SK-N-SH (cell line): ENCODE results near the gene MAGI2. TPM values are rescaled to one million over a fixed set of nuclear protein-coding genes. Genes with fewer than 3 reads are reported as not detected.

Experiments
- CTCF ChIA-PET: fragments of 300-600, 350-600 bp; formaldehyde crosslinking; extraction: SDS; loops from one replicate; lab custom pipeline; 2021; lab: Yijun Ruan, JAX
- POLR2A ChIA-PET: fragments of 350-600 bp; sonication (Branson Sonifier 250); formaldehyde crosslinking; extraction: SDS; loops from one replicate; lab custom pipeline; 2020; ENCODE audit warnings: antibody characterized with exemption, inconsistent platforms; lab: Yijun Ruan, JAX
- DNase-seq: peaks from one replicate; pipeline ENCODE4 v3.0.0; 2012
- H2AFZ ChIP-seq: fragments of 200-600 bp; sonication (generic); 2 replicates; pipeline ENCODE4 v1.8.1; 2016; ENCODE audit warnings: antibody characterized with exemption, mild to moderate bottlenecking, low read depth
- H3F3A ChIP-seq: fragments of 200-600 bp; sonication (generic); replicated peaks from 2 replicates; pipeline ENCODE3; 2016; ENCODE audit warnings: antibody characterized with exemption, mild to moderate bottlenecking; ENCODE audit not compliant: insufficient read depth
- H3K27ac ChIP-seq, 2 experiments: fragments of 200-500 bp in 1 of 2; fragments of 200-600 bp in 1 of 2; sonication (Bioruptor generic) in 1 of 2; sonication (generic), shearing (Covaris generic) in 1 of 2; 2 replicates each; pipeline versions ENCODE4 v1.5.1 to v1.6.1; 2014 to 2016; ENCODE audit warnings: low read depth in 2 of 2, inconsistent platforms in 1 of 2, low read length in 1 of 2, mild to moderate bottlenecking in 1 of 2, mixed read lengths in 1 of 2
- H3K27me3 ChIP-seq: fragments of 200-600 bp; sonication (generic), shearing (Covaris generic); 2 replicates; pipeline ENCODE4 v1.6.1; 2016; ENCODE audit warnings: mixed run types; ENCODE audit not compliant: insufficient read depth
- H3K36me3 ChIP-seq, 2 experiments: fragments of 200-500 bp in 1 of 2; fragments of 200-600 bp in 1 of 2; sonication (Bioruptor generic) in 1 of 2; sonication (generic) in 1 of 2; replicated peaks in 1 of 2; 2 replicates each; pipeline versions ENCODE3 to v1.5.1; 2014 to 2016; ENCODE audit warnings: low read length in 1 of 2, mild to moderate bottlenecking in 1 of 2; ENCODE audit not compliant: insufficient read depth in 2 of 2, control insufficient read depth in 1 of 2
- H3K4me1 ChIP-seq, 2 experiments: fragments of 200-500 bp in 1 of 2; fragments of 200-600 bp in 1 of 2; sonication (Bioruptor generic) in 1 of 2; sonication (generic), shearing (Covaris generic) in 1 of 2; 2 replicates each; pipeline versions ENCODE4 v1.5.1 to v1.6.1; 2014 to 2016; ENCODE audit warnings: low read depth in 1 of 2, low read length in 1 of 2, mixed run types in 1 of 2; ENCODE audit not compliant: insufficient read depth in 2 of 2, control insufficient read depth in 1 of 2
- H3K4me2 ChIP-seq: fragments of 200-600 bp; sonication (generic), shearing (Covaris generic); 2 replicates; pipeline ENCODE4 v1.6.1; 2017; ENCODE audit warnings: mixed run types
- H3K4me3 ChIP-seq, 2 experiments: fragments of 200-500 bp in 1 of 2; fragments of 200-600 bp in 1 of 2; sonication (Bioruptor generic) in 1 of 2; sonication (generic), shearing (Covaris generic) in 1 of 2; 2 replicates each; pipeline versions ENCODE4 v1.5.1 to v1.8.1; 2014 to 2016; ENCODE audit warnings: low read depth in 2 of 2, inconsistent platforms in 1 of 2, low read length in 1 of 2, mild to moderate bottlenecking in 1 of 2, mixed read lengths in 1 of 2, moderate library complexity in 1 of 2
- H3K79me2 ChIP-seq: fragments of 200-600 bp; sonication (generic); 2 replicates; pipeline ENCODE4 v1.8.1; 2017; ENCODE audit warnings: mild to moderate bottlenecking; ENCODE audit not compliant: insufficient read depth
- H3K9ac ChIP-seq: fragments of 200-600 bp; sonication (generic); 2 replicates; pipeline ENCODE4 v1.6.1; 2017; ENCODE audit warnings: mixed run types
- H3K9me2 ChIP-seq: fragments of 200-600 bp; sonication (generic); 2 replicates; pipeline ENCODE4 v1.6.1; 2017; ENCODE audit warnings: mixed run types
- H3K9me3 ChIP-seq: fragments of 200-600 bp; sonication (generic); 2 replicates; pipeline ENCODE4 v1.6.1; 2017; ENCODE audit warnings: mixed run types, mild to moderate bottlenecking, moderate library complexity
- H4K20me1 ChIP-seq: fragments of 200-600 bp; sonication (generic); 2 replicates; pipeline ENCODE4 v1.6.1; 2017; ENCODE audit warnings: mild to moderate bottlenecking, mixed run types; ENCODE audit not compliant: insufficient read depth
- CHD2 ChIP-seq: fragments of 150-350 bp; IDR thresholded peaks from 2 replicates; pipeline ENCODE4 v1.6.1; 2018; ENCODE audit warnings: low read length; ENCODE audit not compliant: partially characterized antibody
- ELF1 ChIP-seq: IDR thresholded peaks from 2 replicates; pipeline ENCODE4 v1.4.0; 2012
- FOXJ3 ChIP-seq: sonication (generic); formaldehyde crosslinking; IDR thresholded peaks from 2 replicates; pipeline ENCODE4 v1.5.1; 2020; ENCODE audit warnings: mild to moderate bottlenecking, missing genetic modification reagents
- FOXM1 ChIP-seq: IDR thresholded peaks from 2 replicates; pipeline ENCODE4 v1.4.0; 2012; ENCODE audit warnings: low read depth, mild to moderate bottlenecking
- GABPA ChIP-seq: IDR thresholded peaks from 2 replicates; pipeline ENCODE4 v1.4.0; 2012; ENCODE audit warnings: low read depth, mild to moderate bottlenecking
- GATA2 ChIP-seq: sonication (generic); formaldehyde crosslinking; IDR thresholded peaks from 2 replicates; pipeline ENCODE4 v1.5.0; 2020; ENCODE audit warnings: mild to moderate bottlenecking, missing genetic modification reagents
- MAX ChIP-seq: IDR thresholded peaks from 2 replicates; pipeline ENCODE4 v1.4.0; 2012; ENCODE audit warnings: low read depth
- MXI1 ChIP-seq: IDR thresholded peaks from 2 replicates; pipeline ENCODE4 v1.6.1; 2012; ENCODE audit warnings: mild to moderate bottlenecking, low read depth, low read length, improper control_type of control experiment
- NFIC ChIP-seq: IDR thresholded peaks from 2 replicates; pipeline ENCODE4 v1.4.0; 2012; ENCODE audit warnings: borderline replicate concordance
- POLR2AphosphoS5 ChIP-seq: IDR thresholded peaks from 2 replicates; pipeline ENCODE4 v1.6.1; 2012; ENCODE audit warnings: low read depth, low read length
- RCOR1 ChIP-seq: fragments of 150-350 bp; IDR thresholded peaks from 2 replicates; pipeline ENCODE4 v1.6.1; 2017; ENCODE audit warnings: antibody characterized with exemption, low read length
- REST ChIP-seq: IDR thresholded peaks from 2 replicates; pipeline ENCODE4 v1.6.1; 2012; ENCODE audit warnings: mild to moderate bottlenecking, low read depth, low read length, moderate library complexity
- RFX5 ChIP-seq: IDR thresholded peaks from 2 replicates; pipeline ENCODE4 v1.6.1; 2012; ENCODE audit warnings: mild to moderate bottlenecking, improper control_type of control experiment, low read length
- RXRA ChIP-seq: IDR thresholded peaks from 2 replicates; pipeline ENCODE4 v1.4.0; 2012; ENCODE audit warnings: low read depth, mild to moderate bottlenecking, borderline replicate concordance
- TAF1 ChIP-seq: IDR thresholded peaks from 2 replicates; pipeline ENCODE4 v1.6.1; 2012; ENCODE audit warnings: low read depth, mild to moderate bottlenecking, low read length, moderate library complexity, borderline replicate concordance
- TCF12 ChIP-seq: IDR thresholded peaks from 2 replicates; pipeline ENCODE4 v1.4.0; 2012
- TEAD4 ChIP-seq: IDR thresholded peaks from 2 replicates; pipeline ENCODE4 v1.4.0; 2012; ENCODE audit warnings: mild to moderate bottlenecking, borderline replicate concordance; ENCODE audit not compliant: insufficient read depth
- USF1 ChIP-seq: IDR thresholded peaks from 2 replicates; pipeline ENCODE4 v1.4.0; 2012; ENCODE audit warnings: low read depth, borderline replicate concordance
- USF2 ChIP-seq: fragments of 150-350 bp; IDR thresholded peaks from 2 replicates; pipeline ENCODE4 v1.6.1; 2017; ENCODE audit warnings: antibody characterized with exemption, low read length, low read depth, borderline replicate concordance
- YY1 ChIP-seq: IDR thresholded peaks from 2 replicates; pipeline ENCODE4 v1.4.0; 2012; ENCODE audit warnings: low read depth, mild to moderate bottlenecking
- WGBS: methylation state at CpG from one replicate; pipeline ENCODE4 v1.1.6; 2017; ENCODE audit warnings: low lambda C conversion rate; 5-methylcytosine and 5-hydroxymethylcytosine counted together
- polyA plus RNA-seq, 3 experiments: library from polyadenylated mRNA; depleted of rRNA; stranded (reverse); fragments of >200 nt; gene quantifications; 2 replicates each; pipeline ENCODE4 v1.2.3, GENCODE V29; 2012

MAGI2 gene
- polyA plus RNA-seq, 1 of the 3 experiments (the other 2 are of a cell fraction), result 1.1 TPM

GRCh38 chr7:79055722-79056415 is 397.6 kb downstream of the MAGI2 start:
- Histone ChIP-seq H2AFZ (no peak overlapping the region), H3K4me3 (no peak overlapping the region), H3K4me1 (peaks cover 0 to under 1% of the 10 kb centered on the region in 2 experiments; a peak in 1 of 4 replicates), H3K27me3 (no peaks in the 10 kb centered on the region), H3K9me2 (no peaks in the 10 kb centered on the region), H3K27ac (no peak overlapping the region), H4K20me1 (no peaks in the 10 kb centered on the region), H3K9me3 (no peaks in the 10 kb centered on the region), H3K36me3 (no peaks in the 10 kb centered on the region), H3K4me2 (no peak overlapping the region), H3F3A (no peaks in the 10 kb centered on the region), H3K9ac (no peak overlapping the region), H3K79me2 (no peaks in the 10 kb centered on the region)
- no peak for DNase-seq
- ChIA-PET POLR2A (no interaction called here), CTCF (interaction anchor here (0.6 to 1.3 kb wide), 2 partner anchors 19 to 1338 kb away, joined by 3 read pairs; no protein-coding TSS in a partner anchor)
- no peak for TF ChIP-seq NFIC
- no peak for TF ChIP-seq FOXM1
- TF ChIP-seq TAF1, result no peak
- no peak for TF ChIP-seq GABPA
- no peak for TF ChIP-seq TEAD4
- no peak for TF ChIP-seq RCOR1
- TF ChIP-seq USF1, result no peak
- TF ChIP-seq CHD2, result no peak
- no peak for TF ChIP-seq GATA2 (CRISPR knock-in tag)
- TF ChIP-seq RFX5, result no peak
- TF ChIP-seq MAX, result no peak
- no peak for TF ChIP-seq TCF12
- TF ChIP-seq FOXJ3 (CRISPR knock-in tag), result no peak
- no peak for TF ChIP-seq ELF1
- WGBS, result 76% methylated on average over 6 of the region's 6 CpGs

GRCh38 chr7:79051915-79052314 is 401.6 kb downstream of the MAGI2 start:
- CTCF ChIA-PET, result interaction anchor here (1.0 to 1.3 kb wide), 2 partner anchors 9 to 43 kb away, joined by 3 to 4 read pairs; no protein-coding TSS in a partner anchor
- no peaks in the 10 kb centered on the region; the same call in 1 of the 2 replicates for H3K9me2 ChIP-seq
- no peaks in the 10 kb centered on the region for H4K20me1 ChIP-seq
- DNase-seq, result no peak
- no peaks in the 10 kb centered on the region for H3K79me2 ChIP-seq
- peaks cover 0 to 5% of the 10 kb centered on the region in 2 experiments; a peak in 1 of 4 replicates for H3K4me1 ChIP-seq
- H3F3A ChIP-seq, result no peaks in the 10 kb centered on the region
- H3K9ac ChIP-seq, result no peak overlapping the region
- H3K27ac ChIP-seq, result no peak overlapping the region
- H3K36me3 ChIP-seq, result no peaks in the 10 kb centered on the region
- POLR2A ChIA-PET, result no interaction called here
- no peak overlapping the region for H2AFZ ChIP-seq
- no peak overlapping the region for H3K4me2 ChIP-seq
- no peaks in the 10 kb centered on the region for H3K9me3 ChIP-seq
- no peaks in the 10 kb centered on the region for H3K27me3 ChIP-seq
- no peak overlapping the region for H3K4me3 ChIP-seq
- 76% methylated on average over 2 of the region's 2 CpGs for WGBS
- TF ChIP-seq TEAD4 (no peak), RXRA (no peak), YY1 (no peak), MXI1 (no peak), REST (no peak), ELF1 (no peak), POLR2AphosphoS5 (no peak), TAF1 (no peak), USF1 (no peak), USF2 (no peak)
